GM19395 (cell line): ENCODE results near the gene UGT1A5.

ENCODE experiments used
- ATAC-seq: cut with Tn5 transposase; IDR thresholded peaks from one replicate; pipeline ENCODE4 v1.9.1; 2021; ENCODE audit warnings: mild to moderate bottlenecking, moderate library complexity; ENCODE audit not compliant: unreplicated experiment

Gene UGT1A5

DNA sequence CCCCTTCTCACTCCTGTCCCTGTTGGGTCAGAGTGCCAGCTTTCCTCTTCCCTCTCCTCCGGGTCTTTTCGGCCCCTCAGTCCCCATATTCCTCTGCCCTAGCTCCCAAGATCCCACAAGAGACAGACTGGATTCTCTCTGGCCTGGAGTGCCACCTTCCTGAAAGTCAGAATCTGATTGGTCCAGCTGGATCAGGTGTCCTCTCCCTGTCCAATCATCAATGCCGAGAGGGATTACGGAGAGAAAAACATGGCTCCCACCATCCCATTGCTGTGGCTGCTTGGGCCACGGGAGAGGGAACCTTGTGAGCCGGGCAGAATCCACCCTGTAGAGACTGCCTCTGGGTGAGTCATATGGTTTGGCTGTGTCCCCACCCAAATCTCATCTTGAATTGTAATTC lies 62.7 kb downstream of the UGT1A5 start:
- ATAC-seq, result no peak

DNA sequence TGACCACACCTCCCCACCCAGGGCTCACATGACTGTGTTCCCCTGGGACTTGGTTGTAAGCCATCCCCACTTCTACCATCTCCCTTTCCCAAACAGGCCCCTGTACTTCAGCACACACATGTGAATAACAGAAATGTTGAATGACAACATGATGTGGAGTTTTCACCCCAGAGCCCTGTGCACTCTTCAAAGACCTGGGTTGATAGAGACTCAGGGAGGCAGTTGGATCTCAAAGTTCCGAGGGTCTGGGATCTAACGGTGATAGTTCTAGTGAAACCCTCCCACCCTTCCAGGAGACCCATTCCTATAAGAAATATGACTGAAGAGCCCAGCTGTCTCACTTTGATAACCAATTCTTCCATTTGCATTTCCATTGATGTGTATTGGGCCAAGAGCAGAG lies 65.3 kb downstream of the UGT1A5 start, which contains the start of gene MROH2A:
MROH2A (plus strand) TSS at position 301 of the 400 bp plus-strand sequence. CDS start 1,029 bp downstream, outside the sequence.
- no peak for ATAC-seq

DNA sequence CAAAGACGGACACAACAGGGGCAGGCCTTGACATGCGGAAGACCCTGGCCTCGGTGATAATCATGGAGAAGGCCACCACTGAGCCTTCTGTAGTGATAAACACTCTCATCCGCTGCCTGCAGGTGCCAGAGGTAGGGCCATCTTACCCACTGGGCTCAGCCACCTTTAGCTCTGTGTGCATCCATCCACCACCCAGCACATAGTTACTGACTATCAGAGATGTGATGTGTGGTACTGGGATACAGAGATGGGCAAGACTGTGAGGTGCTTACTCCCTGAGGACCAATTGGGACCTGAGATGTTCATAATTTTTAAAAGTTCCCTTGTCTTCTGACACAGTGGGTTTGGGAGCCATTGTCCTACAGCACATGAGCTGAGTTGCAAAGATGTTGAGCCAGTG lies 67.0 kb downstream of the UGT1A5 start:
- ATAC-seq, result no peak

DNA sequence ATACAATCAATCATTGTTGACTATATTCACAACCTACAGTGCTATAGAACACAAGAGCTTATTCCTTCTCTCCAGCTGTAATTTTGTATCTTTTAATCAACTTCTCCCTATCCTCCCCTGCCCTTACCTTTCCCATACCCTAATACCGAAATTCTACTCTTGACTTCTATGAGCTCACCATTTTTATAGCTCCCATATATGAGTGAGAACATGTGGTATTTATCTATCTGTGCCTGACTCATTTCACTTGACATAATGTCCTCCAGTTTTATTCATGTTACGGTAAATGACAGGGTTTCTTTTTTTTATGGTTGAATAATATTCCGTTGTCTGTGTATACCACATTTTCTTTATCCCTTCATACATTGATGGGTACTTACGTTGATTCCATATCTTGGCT lies 68.1 kb downstream of the UGT1A5 start:
- no peak for ATAC-seq

DNA sequence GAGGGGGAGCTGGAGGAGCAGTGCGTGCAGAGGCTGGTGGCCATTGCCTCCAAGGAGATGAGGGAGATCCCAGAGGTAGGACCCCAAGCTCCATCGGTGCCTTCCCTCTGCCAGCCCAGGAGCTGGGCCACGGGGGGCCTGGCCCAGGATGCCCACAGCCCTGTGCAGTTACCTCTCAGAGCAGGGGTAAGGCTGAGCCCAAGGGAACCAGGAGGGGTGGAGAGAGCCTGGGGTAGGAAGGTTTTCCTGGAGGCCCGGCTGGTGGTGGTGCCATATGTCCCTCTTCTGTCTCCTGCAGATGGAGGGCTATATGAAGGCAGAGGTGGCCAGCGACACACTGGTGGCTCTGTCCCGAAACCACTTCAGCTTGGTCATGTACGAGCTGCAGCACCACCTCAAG lies 76.8 kb downstream of the UGT1A5 start:
- ATAC-seq, result no peak

DNA sequence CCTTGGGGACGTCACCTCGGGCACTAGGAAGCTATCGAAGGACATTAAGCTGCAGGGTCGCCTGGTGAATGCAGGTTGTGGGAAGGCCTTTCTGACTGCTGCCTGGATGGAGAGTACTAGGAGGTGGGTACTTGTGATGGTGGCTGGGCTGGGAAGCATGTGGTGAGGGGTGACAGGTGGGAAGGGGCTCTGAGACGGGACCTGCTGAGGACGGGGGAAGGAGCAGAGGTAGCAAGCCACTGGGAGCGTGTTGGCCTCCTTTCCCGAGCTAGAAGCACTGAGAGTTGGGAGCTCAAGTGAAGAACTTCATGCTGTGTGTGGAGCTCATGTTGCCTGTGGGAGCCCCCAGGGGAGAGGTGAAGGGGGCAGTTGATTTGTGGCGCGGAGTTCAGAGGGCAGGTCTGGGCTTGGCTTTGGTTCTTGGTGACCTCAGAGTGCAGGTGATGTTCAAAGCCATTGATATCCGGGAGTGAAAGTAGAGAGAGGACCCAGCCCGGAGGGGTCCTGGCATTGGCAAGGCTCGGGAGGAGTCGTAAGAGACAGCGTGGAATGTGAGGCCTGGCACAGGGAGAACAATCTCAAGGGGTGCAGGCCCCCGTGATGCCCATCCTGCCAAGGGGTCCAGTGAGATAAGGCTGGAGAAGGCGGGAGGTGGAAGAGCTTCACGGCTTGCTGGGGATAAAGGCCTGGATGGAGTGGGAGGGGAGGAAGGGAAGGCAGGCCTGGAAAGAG lies 78.6 kb downstream of the UGT1A5 start:
- ATAC-seq, result no peak

DNA sequence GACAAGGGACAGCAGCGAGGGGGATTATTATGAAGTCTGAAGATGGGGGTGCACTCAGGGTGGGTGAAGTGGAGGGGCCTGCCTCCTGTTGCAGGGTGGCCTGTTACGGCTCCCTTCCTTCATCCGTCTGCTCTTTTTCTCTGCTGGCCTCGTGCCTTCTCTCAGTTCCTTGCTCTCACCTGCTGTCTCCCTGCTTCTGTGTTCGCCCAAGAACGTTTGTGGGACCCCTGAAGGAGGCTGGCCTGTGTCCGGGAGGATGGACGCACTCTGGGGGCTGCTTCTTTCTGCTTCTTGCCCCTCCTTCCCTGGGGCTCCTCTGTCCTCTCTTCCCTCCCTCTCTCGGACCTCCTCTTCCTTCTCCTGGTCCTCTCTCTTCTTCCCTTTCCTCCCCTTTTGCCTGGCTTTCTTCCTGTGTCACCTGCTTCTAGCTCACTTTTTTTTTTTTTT lies 79.2 kb downstream of the UGT1A5 start:
- no peak for ATAC-seq

DNA sequence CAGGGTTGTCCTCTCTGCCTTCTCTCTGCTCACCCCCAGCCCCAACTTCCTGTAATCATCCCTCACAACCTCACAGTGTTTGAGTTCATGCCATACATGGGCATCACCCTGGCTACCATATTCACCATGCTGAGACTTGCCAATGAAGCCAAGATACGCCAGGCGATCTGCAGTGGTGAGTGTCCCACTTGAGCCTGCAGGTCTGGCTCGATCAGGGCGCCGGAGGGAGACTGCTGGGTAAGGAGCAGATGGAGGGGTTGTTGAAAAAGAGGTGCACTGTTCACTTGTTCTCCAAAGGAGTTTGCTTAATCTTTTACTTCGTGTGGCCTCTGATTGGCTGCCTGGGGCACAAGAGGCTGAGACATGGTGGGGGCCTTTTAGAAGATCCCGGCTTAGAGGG lies 80.0 kb downstream of the UGT1A5 start:
- no peak for ATAC-seq

DNA sequence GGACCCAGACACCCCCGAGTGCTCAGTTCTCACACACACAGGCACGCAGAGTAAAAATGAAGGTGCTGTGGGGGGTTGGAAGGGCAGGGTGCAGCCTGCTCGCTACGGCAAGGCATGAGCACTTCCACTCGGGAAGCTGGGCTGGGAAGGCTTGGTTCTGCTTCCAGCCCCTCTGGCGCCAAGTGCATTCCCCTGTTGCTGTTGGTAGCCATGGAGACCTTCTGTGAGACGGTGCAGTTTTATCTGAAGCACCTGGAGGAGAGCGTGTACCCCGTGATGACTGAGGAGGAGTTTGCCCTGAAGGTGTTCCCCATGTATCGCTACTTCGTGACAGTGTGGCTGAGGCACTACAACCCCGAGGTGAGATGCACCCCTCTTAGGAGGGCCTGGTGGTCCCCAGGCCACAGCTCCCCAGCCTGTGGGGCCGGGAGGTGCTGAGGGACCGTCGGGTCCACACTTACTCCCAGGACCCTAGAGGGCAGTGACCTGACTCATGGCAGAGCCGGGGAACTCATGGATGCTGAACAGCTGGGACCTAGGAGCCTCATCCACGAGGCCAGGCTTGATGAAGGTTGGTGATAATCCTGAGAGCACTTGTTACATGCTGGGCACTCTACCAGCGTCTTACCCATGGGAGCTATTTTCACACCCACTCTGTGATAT lies 80.9 kb downstream of the UGT1A5 start:
- no peak for ATAC-seq

DNA sequence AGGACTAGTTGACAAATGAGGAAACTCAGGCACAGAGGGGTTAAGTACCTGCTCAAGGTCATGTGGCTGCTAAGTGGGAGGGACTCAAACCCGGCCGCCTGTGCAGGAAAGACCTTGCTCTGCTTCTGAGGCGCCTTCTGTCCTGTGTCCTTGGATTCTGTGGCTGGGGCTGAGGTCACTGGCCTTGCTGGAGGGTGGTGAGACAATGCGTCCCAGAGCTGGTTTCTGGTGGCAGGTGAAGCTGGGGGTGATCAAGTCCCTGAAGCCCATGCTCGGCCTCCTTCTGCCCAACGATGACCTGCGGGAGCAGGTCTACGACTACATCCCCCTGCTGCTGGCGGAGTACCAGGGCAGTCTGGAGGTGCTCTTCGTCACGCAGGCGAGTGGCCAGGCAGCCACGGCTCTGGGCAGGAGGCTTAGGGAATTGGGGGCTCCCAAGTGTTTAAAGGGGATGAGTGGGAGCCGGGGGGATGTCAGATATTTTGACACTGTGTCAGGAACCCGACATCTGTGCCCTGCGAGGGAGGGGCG lies 81.5 kb downstream of the UGT1A5 start:
- no peak for ATAC-seq

DNA sequence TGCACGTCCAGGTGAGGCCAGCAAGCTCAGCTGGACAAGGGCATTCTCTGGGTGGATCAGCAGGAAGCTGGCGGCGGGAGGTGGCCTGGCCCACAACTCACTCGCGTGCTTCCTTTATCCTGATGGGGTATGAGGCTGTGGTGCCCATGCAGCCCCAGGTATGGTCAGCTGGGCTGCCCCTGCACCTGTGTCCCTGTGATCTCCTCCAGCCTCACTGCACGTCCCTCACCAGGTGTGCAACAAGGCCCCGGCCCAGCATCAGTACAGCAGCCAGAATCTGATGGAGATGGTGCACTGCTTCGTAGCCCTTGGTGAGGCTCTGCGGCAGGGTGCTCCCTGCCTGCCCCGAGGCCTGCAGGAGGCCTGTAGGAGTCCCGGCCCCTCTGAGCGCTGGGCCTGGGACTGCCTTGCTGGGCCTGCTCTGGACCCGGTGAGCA lies 83.0 kb downstream of the UGT1A5 start:
- no peak for ATAC-seq

DNA sequence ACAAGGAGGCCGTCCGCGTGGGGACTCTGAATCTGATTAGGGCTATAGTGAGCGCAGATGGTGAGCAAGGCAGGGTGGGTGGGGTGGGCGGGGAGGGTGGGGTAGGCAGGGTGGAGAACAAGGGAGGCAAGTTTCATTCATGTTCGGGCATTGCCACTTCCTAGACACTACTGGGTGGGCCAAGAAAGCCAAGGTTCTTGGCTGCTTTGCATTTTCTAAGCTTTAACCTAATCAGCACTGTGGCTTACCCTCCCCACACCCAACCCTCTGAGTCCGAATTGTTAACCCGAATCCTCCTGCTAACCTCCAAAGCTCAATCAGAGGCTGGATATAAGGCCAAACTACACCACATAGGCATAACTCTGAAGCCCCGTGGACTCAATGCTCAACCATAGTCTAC lies 83.5 kb downstream of the UGT1A5 start:
- no peak for ATAC-seq

DNA sequence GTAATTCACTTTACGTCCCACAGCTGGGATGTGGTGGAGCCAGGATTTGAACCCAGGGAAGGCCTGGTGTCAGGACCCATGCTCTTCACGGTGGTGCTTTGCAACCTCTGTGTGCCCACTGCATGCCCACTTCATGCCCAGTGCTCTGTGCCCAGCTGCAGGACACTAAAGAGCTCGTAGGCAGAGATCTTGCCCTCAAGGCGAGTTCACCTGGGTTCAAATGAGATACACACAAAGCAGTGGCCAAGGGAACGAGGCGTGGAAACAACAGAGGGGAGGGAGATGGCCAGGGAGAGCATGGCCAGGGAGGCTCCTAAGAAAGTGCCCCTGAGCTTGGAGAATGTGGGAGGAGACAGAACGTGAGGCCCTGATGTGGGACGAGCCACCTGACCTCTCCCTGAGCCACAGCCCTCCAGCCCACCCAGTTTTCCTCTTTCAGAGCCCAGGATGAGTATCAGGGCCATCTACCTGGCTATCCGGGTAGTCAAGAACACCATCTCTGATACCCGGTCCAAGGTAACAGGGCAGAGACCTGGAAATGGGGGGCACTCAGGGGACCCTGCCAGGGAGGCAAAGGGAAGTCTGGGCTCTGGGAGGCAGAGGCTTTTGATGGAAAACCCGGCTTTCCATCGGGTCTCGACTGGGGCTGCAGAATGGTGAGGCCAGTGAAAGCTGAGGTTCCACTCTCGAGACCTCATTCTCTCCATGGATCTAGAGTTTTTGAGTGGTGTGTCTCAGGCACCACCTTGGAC lies 85.8 kb downstream of the UGT1A5 start:
- no peak for ATAC-seq

DNA sequence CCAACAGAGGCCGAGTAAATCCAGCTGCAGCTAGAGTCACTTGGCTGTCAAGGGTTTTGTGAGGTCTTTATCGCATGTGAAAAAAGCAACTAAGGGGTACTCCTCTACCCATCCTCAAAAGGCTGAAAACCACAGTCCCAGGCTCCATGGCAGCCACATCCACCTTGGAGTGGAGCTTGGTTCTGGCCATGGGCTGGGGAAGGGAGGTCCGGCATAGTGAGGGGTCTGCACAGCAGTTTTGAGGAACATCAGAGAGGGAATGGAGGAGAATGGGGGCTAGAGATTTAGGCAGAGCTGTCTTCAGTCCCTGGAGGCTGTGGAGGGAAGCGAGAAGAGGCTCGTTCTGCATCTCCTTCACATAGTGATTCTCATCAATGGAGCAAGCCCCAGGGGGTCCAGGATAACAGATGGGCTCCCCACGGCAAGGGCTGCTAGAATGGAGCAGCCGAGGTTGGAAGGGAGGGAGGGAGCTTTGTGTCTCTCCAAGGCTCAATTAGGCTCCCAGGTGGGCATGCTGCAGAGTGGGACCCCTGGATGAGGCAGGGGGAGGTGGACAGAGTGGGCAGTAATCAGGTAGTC lies 86.5 kb downstream of the UGT1A5 start:
- no peak for ATAC-seq

DNA sequence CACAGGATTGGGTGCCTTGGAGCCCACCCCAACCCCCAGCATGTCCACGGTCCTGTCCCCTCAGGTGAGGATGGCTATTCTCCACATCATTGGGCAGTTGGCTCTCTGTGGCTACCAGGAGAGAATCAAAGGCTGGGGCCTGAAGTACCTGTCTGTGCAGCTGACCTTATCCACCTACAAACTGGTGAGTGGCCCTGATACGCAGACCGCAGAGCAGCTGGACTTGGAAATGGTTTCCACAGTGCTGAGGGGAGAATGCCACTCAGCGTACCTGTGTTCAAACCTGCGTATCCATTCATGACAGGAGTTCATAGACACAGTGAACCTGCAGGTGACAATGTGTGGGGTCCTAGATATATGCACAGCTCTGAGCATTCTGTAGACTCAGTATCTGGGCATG lies 87.0 kb downstream of the UGT1A5 start:
- ATAC-seq, result no peak

DNA sequence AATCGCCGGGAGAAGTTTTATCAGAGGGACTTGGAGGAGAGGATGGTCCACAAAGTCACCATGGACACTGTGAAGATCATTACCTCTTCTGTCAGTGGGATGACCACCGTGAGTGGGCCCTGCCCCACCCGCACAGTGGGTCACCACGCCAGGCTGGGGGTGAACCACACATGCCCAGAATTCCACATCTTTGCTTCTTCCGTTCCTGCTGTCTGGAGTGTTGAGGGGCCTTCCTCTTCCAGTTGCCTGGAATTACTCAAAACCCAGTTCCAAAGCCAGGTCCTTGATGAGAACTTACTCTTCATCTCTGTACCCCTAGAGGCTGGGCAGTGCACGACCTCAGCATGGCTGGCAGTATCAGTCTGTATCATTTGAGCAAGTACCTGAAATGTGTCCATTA lies 87.5 kb downstream of the UGT1A5 start:
- no peak for ATAC-seq

DNA sequence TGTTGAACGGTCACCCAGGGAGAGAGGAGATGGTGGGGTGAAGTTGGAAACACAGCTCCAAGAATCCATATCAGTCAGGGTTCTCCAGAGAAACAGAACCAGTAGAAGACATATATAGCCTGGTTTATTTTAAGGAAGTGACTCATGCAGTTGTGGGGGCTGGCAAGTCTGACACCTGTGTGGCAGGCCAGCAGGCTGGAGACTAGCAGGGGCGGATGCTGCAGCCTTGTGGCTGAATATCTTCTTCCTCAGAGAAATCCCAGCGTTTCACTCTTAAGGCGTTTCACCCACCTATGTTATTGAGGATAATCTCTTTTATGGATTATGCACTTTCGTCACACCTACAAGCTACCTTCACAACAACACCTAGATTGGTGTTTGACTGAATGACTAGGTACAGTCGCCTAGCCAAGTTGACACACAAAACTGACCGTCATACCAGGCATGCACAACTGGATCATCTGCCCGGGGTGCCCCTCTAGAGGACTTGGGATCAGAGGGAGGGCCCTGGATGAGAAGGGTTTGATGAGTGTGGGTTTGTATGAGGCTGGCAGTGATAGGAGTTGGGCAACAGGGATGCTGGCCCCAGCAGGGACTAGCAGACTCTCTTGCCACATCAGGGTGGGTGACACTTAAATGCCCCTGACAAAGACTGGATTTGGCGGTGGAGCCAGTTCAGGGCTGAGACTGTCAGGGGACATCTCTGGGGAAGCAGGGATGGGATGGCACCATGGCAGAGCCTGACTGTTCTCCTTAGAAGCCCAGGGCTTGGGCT lies 88.8 kb downstream of the UGT1A5 start:
- ATAC-seq, result no peak

DNA sequence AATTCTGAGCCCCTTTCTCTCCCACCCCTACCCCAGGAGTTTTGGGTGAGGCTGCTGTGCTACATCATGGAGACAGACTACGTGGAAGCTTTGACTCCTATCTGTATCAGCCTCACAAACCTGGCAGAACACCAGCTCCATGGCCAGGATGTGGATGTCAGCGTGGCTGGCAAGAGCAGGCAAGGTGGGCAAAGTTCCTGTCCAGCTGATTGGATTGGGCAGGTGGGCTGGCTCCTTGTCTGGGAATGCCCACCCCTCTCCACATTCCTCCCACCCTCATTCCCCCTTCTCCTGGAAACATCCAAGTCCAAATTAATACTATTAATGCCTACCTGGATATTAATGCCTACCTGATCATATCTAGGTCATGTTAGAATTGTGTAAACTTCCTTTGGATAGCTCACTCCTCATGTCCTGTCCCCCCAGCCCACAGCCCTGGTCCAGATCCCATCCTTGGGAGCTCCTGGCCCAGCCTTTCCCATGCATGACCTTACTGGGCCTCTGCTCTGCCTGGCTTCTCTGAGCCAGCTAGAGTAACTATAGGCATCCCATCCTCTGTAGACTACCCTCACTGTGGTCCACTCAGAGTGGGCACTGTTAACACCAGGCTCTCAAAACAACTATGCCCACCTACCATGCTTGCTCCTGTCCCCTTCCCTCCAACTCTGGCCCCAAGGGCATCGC lies 89.6 kb downstream of the UGT1A5 start:
- no peak for ATAC-seq

DNA sequence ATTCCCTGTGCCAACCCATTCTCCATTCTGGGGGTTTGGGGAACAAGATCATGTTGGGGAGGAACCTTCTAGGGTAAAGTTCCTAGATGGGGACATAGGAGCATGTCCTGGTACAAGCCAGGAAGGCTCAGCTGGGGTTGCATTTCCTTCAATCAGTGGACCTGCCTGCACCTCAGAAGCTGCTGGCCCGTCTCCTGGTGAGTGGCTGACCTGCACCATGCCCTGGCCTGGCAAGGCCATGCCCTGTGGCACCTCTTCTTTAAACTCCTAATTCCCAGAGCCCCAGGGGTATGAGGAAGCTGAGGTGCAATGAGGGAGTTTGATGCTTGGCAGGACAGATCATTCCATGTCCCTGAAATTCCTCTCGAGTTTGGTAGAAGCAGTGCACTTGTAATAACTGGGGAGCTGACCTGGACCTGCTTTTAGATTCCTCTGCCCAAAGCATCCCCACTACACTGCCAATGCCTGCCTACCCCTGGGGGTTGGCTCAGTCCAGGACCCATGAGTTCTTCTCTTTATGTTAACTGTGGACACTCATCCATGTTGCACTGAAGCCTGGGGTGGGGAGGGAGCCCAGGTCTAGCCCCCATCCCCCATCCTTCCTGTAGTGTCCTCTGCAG lies 90.7 kb downstream of the UGT1A5 start:
- no peak for ATAC-seq
